Heart right ventricle (tissue), 16 donors: ENCODE measurements around the gene AQP9. TPM values are rescaled to one million over a fixed set of nuclear protein-coding genes. Genes with fewer than 3 reads are reported as not detected.
A peak's percentile ranks its signal among the peaks of the same experiment; 100 is the strongest.

ENCODE experiments used
- ATAC-seq, 8 donors: fragments of 200-7000 bp; cut with Tn5 transposase; one replicate each; pipeline ENCODE4 v1.9.1; 2020; ENCODE audit warnings: mild to moderate bottlenecking in 8 of 8, moderate library complexity in 8 of 8, moderate number of reproducible peaks in 1 of 8
- DNase-seq, 2 donors: peaks; one replicate each; pipeline ENCODE4 v3.0.0-alpha.2; 2020
- H3K27ac ChIP-seq, 10 donors: fragments of 200-600 bp; sonication (generic) in 2 of 10; one replicate each; pipeline versions ENCODE4 v1.5.0 to v1.8.0; 2020 to 2022; ENCODE audit warnings: mild to moderate bottlenecking in 3 of 10
- H3K27me3 ChIP-seq, 7 donors: fragments of 200-600 bp; one replicate each; pipeline ENCODE4 v1.8.0; 2021 to 2022; ENCODE audit warnings: mild to moderate bottlenecking in 2 of 7
- H3K36me3 ChIP-seq, 9 donors: fragments of 200-600 bp; sonication (generic) in 1 of 9; one replicate each; pipeline versions ENCODE4 v1.5.0 to v1.8.0; 2020 to 2022; ENCODE audit warnings: mild to moderate bottlenecking in 2 of 9
- H3K4me1 ChIP-seq, 9 donors: fragments of 200-600 bp; sonication (generic) in 1 of 9; one replicate each; pipeline versions ENCODE4 v1.5.0 to v1.8.0; 2020 to 2022; ENCODE audit warnings: mild to moderate bottlenecking in 4 of 9
- H3K4me3 ChIP-seq, 10 donors: fragments of 200-600 bp; sonication (generic) in 2 of 10; one replicate each; pipeline versions ENCODE4 v1.5.0 to v1.8.0; 2020 to 2022; ENCODE audit warnings: mild to moderate bottlenecking in 7 of 10, moderate library complexity in 2 of 10
- H3K9me3 ChIP-seq, 11 donors: fragments of 200-600 bp in 10 of 11; sonication (generic) in 2 of 11; one replicate each; pipeline versions ENCODE4 v1.5.0 to v1.8.0; 2013 to 2022; ENCODE audit warnings: mild to moderate bottlenecking in 2 of 11, control low read depth in 1 of 11, moderate library complexity in 1 of 11
- CTCF ChIP-seq, 9 donors: fragments of 200-600 bp; sonication (generic) in 2 of 9; IDR thresholded peaks; one replicate each; pipeline versions ENCODE4 v1.5.0 to v1.8.0; 2021 to 2022; ENCODE audit warnings: antibody characterized with exemption in 9 of 9, mild to moderate bottlenecking in 5 of 9, moderate library complexity in 1 of 9
- WGBS, 2 donors: extraction: QIAGEN DNeasy Blood & Tissue Kit; methylation state at CpG; one replicate each; pipeline ENCODE4 v1.1.7; 2013; ENCODE audit warnings: inconsistent platforms in 1 of 2; 5-methylcytosine and 5-hydroxymethylcytosine counted together
- intact Hi-C, 10 donors: fragments of 100-400 bp; cut with DNase I; formaldehyde crosslinking; loops; one replicate each; pipeline versions ENCODE4 v1.11.1 to v1.14.2; 2022
- polyA plus RNA-seq, 2 donors: library from polyadenylated mRNA; stranded (reverse); fragments of 200-250 nt; gene quantifications; one replicate each; pipeline ENCODE4 v1.2.3, GENCODE V29; 2013
- total RNA-seq, 10 donors: library from RNA; stranded (reverse); fragmentation: NEBNext Ultra II Directional in 3 of 10; extraction: Animal tissue kit (Norgen Biotek cat#: 25700) in 3 of 10; gene quantifications; one replicate each; pipeline versions ENCODE4 v1.2.1 to v1.2.4, GENCODE V29; 2021 to 2023
- donor health status: Arrhythmogenic right ventricular cardiomyopathy.
- donor health status: ischemic (EF 13 %, LVEDD 7.1; RV severe dilation, severe dysfunction).
- donor health status: healthy with polysubstance abuse.
- donor health status: DM: no; HTN: yes; CAD: no.
- donor health status: DM: no; HTN: no; CAD: no.
- donor health status: ischemic (EF 25% LVEDD 6.9; RV normal size, moderate dysfunction).
- donor health status: ischemic (EF 25% LVEDD 5.7; RV mildly dilated, moderate dysfunction).
- donor health status: healthy.
- donor health status: DM: yes; HTN: yes; CAD: no.
- donor health status: Ischemic cardiomyopathy.
- donor health status: ischemic (EF 35%, LVEDD 5.7; RV mildly dilated, moderate dysfunction).
- donor health status: nonischemic (EF 11% LVEDD 7.7; RV severe dilation, severe dysfunction).
- donor health status: DM: yes; HTN: yes; CAD: no.
- donor health status: PGD.
- donor health status: ischemic (EF 29% LVEDD 5.4; RV normal size, mild dysfunction).
- donor health status: nonischemic (EF 23%, LVEDD 6.1; RV moderate dilation, normal function).

AQP9 gene
- total and polyA plus RNA-seq, 12 donors, result 0.42 to 3.3 (median 0.87) TPM; not detected in 1

- TF ChIP-seq CTCF (IDR thresholded peaks at IDR 0.05), result no peak
- DNase-seq, result no peak
- Histone ChIP-seq H3K9me3 (no peaks in the 10 kb centered on the region), H3K36me3 (no peaks in the 10 kb centered on the region), H3K4me3 (peak overlapping the region in 1 of 10 donors; percentile 39), H3K4me1 (peaks cover 0 to 30% (median 0%) of the 10 kb centered on the region in 9 donors), H3K27me3 (peaks cover 0 to 9% (median 0%) of the 10 kb centered on the region in 7 donors), H3K27ac (peak overlapping the region in 2 of 10 donors; percentile 53 to 90)
- intact Hi-C loops, result no loop called here
- WGBS, 2 donors, result 59 to 65% methylated on average over 5 of the region's 5 CpGs
- ATAC-seq, result peak in 1 of 8 donors; percentile 50
Observed at GRCh38 chr15:58139276-58139988, 1.3 kb downstream of the AQP9 start.

- 59 to 68% methylated on average over 3 of the region's 3 CpGs for WGBS, 2 donors
Observed at GRCh38 chr15:58139989-58140522, 1.9 kb downstream of the AQP9 start.

GRCh38 chr15:58141894-58142293 is 3.7 kb downstream of the AQP9 start:
- no peaks in the 10 kb centered on the region for H3K36me3 ChIP-seq
- no peak for TF ChIP-seq CTCF (IDR thresholded peaks at IDR 0.05)
- DNase-seq, result no peak
- peak overlapping the region in 1 of 10 donors; percentile 39 for H3K4me3 ChIP-seq
- peak overlapping the region in 1 of 10 donors; percentile 90 for H3K27ac ChIP-seq
- H3K9me3 ChIP-seq, result no peaks in the 10 kb centered on the region
- no peak for ATAC-seq
- H3K27me3 ChIP-seq, result peaks cover 0 to 11% (median 0%) of the 10 kb centered on the region in 7 donors
- peaks cover 0 to 30% (median 0%) of the 10 kb centered on the region in 9 donors for H3K4me1 ChIP-seq
- 81 to 83% methylated on average over 6 of the region's 6 CpGs for WGBS, 2 donors
- intact Hi-C loops, result no loop called here

More at GRCh38 chr15:58139989-58140522, 1.9 kb downstream of the AQP9 start:
- no peak for TF ChIP-seq CTCF (IDR thresholded peaks at IDR 0.05)
- no peaks in the 10 kb centered on the region for H3K36me3 ChIP-seq
- peak in 2 of 8 donors; percentile 48 to 56 for ATAC-seq
- no peaks in the 10 kb centered on the region for H3K9me3 ChIP-seq
- peak overlapping the region in 1 of 10 donors; percentile 39 for H3K4me3 ChIP-seq
- H3K27me3 ChIP-seq, result peaks cover 0 to 6% (median 0%) of the 10 kb centered on the region in 7 donors
- peaks cover 0 to 30% (median 0%) of the 10 kb centered on the region in 9 donors for H3K4me1 ChIP-seq
- no peak for DNase-seq
- peak overlapping the region in 2 of 10 donors; percentile 53 to 90 for H3K27ac ChIP-seq
- intact Hi-C loops, result no loop called here

GRCh38 chr15:58142827-58143461 is 4.8 kb downstream of the AQP9 start:
- H3K4me1 ChIP-seq, result peaks cover 0 to 32% (median 0%) of the 10 kb centered on the region in 9 donors
- H3K27ac ChIP-seq, result peak overlapping the region in 1 of 10 donors; percentile 90
- ATAC-seq (no peak), DNase-seq (no peak)
- H3K36me3 ChIP-seq, result no peaks in the 10 kb centered on the region
- TF ChIP-seq CTCF (IDR thresholded peaks at IDR 0.05), result no peak
- intact Hi-C loops, result no loop called here
- 71 to 73% methylated on average over 6 of the region's 6 CpGs for WGBS, 2 donors
- H3K27me3 ChIP-seq, result peaks cover 0 to 11% (median 0%) of the 10 kb centered on the region in 7 donors
- no peaks in the 10 kb centered on the region for H3K9me3 ChIP-seq
- H3K4me3 ChIP-seq, result peak overlapping the region in 1 of 10 donors; percentile 22
